PC-3 (cell line): ENCODE measurements around the gene PKMYT1.

Experiments
- EZH2 ChIP-seq: fragments of 300-600 bp; sonication (generic); IDR thresholded peaks from one replicate; pipeline ENCODE4 v1.6.1; 2017; ENCODE audit warnings: antibody characterized with exemption, mild to moderate bottlenecking, low read length; ENCODE audit not compliant: unreplicated experiment
- EZH2phosphoT487 ChIP-seq: fragments of 300-600 bp; sonication (generic); IDR thresholded peaks from 2 replicates; pipeline ENCODE4 v1.6.1; 2018; ENCODE audit warnings: mild to moderate bottlenecking, antibody characterized with exemption, low read length, borderline replicate concordance
- TF ChIP-seq, protein P1 (sequence below): fragments of 300-600 bp; sonication (generic); conservative IDR thresholded peaks from 2 replicates; pipeline ENCODE4 v1.5.1; 2017; ENCODE audit warnings: antibody characterized with exemption, low read depth, mild to moderate bottlenecking, low read length

GRCh38 chr16:2929693-2930092 lies 50.6 kb downstream of the PKMYT1 start:
- TF ChIP-seq, protein P1, sequence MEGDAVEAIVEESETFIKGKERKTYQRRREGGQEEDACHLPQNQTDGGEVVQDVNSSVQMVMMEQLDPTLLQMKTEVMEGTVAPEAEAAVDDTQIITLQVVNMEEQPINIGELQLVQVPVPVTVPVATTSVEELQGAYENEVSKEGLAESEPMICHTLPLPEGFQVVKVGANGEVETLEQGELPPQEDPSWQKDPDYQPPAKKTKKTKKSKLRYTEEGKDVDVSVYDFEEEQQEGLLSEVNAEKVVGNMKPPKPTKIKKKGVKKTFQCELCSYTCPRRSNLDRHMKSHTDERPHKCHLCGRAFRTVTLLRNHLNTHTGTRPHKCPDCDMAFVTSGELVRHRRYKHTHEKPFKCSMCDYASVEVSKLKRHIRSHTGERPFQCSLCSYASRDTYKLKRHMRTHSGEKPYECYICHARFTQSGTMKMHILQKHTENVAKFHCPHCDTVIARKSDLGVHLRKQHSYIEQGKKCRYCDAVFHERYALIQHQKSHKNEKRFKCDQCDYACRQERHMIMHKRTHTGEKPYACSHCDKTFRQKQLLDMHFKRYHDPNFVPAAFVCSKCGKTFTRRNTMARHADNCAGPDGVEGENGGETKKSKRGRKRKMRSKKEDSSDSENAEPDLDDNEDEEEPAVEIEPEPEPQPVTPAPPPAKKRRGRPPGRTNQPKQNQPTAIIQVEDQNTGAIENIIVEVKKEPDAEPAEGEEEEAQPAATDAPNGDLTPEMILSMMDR = no peak
- TF ChIP-seq EZH2 = no peak
- TF ChIP-seq EZH2phosphoT487 = no peak
